Body of pancreas (tissue), 4 donors: ENCODE results near the gene UBE2A. TPM values are rescaled to one million over a fixed set of nuclear protein-coding genes. Genes with fewer than 3 reads are reported as not detected.

Source experiments
- ATAC-seq: fragments of 150-250 bp; one replicate; pipeline ENCODE4 v1.9.1; 2016
- DNase-seq, 4 donors: peaks; one replicate each; pipeline ENCODE4 v3.0.0-alpha.2; 2019
- H3K27ac ChIP-seq, 4 donors: fragments of 200-600 bp; sonication (generic); 1 replicate in 3 of 4; 2 replicates in 1 of 4; pipeline versions ENCODE4 v1.5.1 to v1.6.1; 2016 to 2019; ENCODE audit warnings: mild to moderate bottlenecking in 1 of 4, mixed read lengths in 1 of 4, moderate library complexity in 1 of 4
- H3K27me3 ChIP-seq, 2 donors: fragments of 200-600 bp; sonication (generic); one replicate each; pipeline ENCODE4 v1.6.0; 2016; ENCODE audit warnings: mild to moderate bottlenecking in 1 of 2
- H3K36me3 ChIP-seq, 2 donors: fragments of 200-600 bp; sonication (generic); replicated peaks in 1 of 2; 2 replicates each; pipeline ENCODE4 v1.5.1; 2016; ENCODE audit warnings: low read depth in 2 of 2; ENCODE audit not compliant: insufficient read depth in 1 of 2
- H3K4me1 ChIP-seq: fragments of 200-600 bp; sonication (generic); one replicate; pipeline ENCODE4 v1.6.0; 2016
- H3K4me3 ChIP-seq, 2 donors: fragments of 200-600 bp; sonication (generic); 1 replicate in 1 of 2; 2 replicates in 1 of 2; pipeline ENCODE4 v1.5.1; 2016 to 2019
- H3K9me3 ChIP-seq, 3 donors: fragments of 200-600 bp; sonication (generic); 1 replicate in 2 of 3; 2 replicates in 1 of 3; pipeline ENCODE4 v1.5.1; 2016
- CTCF ChIP-seq, 7 experiments: fragments of 450-650 bp in 4 of 7; fragments of 200-600 bp in 3 of 7; sonication (generic) in 3 of 7; IDR thresholded peaks; one replicate each; pipeline ENCODE4 v1.5.1; 2016 to 2019; ENCODE audit warnings: antibody characterized with exemption in 7 of 7
- POLR2A ChIP-seq, 3 donors: fragments of 450-650 bp; IDR thresholded peaks; one replicate each; pipeline ENCODE4 v1.6.1; 2016; ENCODE audit warnings: antibody characterized with exemption in 3 of 3, mild to moderate bottlenecking in 2 of 3
- WGBS, 2 donors: methylation state at CpG; one replicate each; pipeline ENCODE4 v1.1.5; 2017; 5-methylcytosine and 5-hydroxymethylcytosine counted together
- intact Hi-C: fragments of 100-400 bp; cut with DNase I; formaldehyde crosslinking; loops from one replicate; pipeline ENCODE4 v1.15.1; 2023
- total RNA-seq, 2 donors: library from RNA; depleted of rRNA; stranded (reverse); fragments of >200 nt; gene quantifications; one replicate each; pipeline ENCODE4 v1.1.0, GENCODE V29; 2016

The UBE2A gene
- 10 to 100 TPM; 23.1 to 35.9 TPM for total RNA-seq

- no peaks in the 10 kb centered on the region for H3K27me3 ChIP-seq
- intact Hi-C loops, result no loop called here
- H3K4me3 ChIP-seq, result peak within 1 kb of the TSS; percentile 20 to 72
- H3K9me3 ChIP-seq, result no peaks in the 10 kb centered on the region
- no peaks in the 10 kb centered on the region for H3K36me3 ChIP-seq
- H3K4me1 ChIP-seq, result peaks cover 7% of the 10 kb centered on the region
- 0% methylated on average over 8 to 36 of the region's 86 CpGs for whole genome bisulfite sequencing, 2 donors
- DNase-seq, result peak; percentile 89 to 92 (median 90)
- peak; percentile 98 for ATAC-seq
- peak within 1 kb of the TSS; percentile 65 to 93 (median 84) for H3K27ac ChIP-seq
- TF ChIP-seq POLR2A (IDR thresholded peaks at IDR 0.05) (peak; percentile 68 to 94 (median 92)), CTCF (IDR thresholded peaks at IDR 0.05) (peak in 6 of 7 experiments; percentile 14 to 32 (median 18))
Measured at GRCh38 chrX:119574394-119575266, at the start of gene UBE2A. Gene UBE2A (plus strand): TSS chrX:119574563. CDS start chrX:119574712, 149 bp downstream.

GRCh38 chrX:119529345-119530276 lies 44.8 kb upstream of the UBE2A start:
- intact Hi-C loops, result loop anchor here (10.0 kb wide), 1 partner anchor 195 kb away; no protein-coding TSS in a partner anchor
- WGBS, 2 donors, result 72 to 78% methylated on average over 8 to 9 of the region's 9 CpGs
- no peaks in the 10 kb centered on the region for H3K27me3 ChIP-seq
- no peak overlapping the region for H3K27ac ChIP-seq
- no peak overlapping the region for H3K4me3 ChIP-seq
- H3K36me3 ChIP-seq, result no peaks in the 10 kb centered on the region
- no peaks in the 10 kb centered on the region for H3K9me3 ChIP-seq
- ATAC-seq, result no peak
- DNase-seq, result no peak
- TF ChIP-seq CTCF (IDR thresholded peaks at IDR 0.05) (no peak), POLR2A (IDR thresholded peaks at IDR 0.05) (no peak)
- H3K4me1 ChIP-seq, result no peaks in the 10 kb centered on the region

GRCh38 chrX:119537487-119537886 lies 36.9 kb upstream of the UBE2A start:
- no peaks in the 10 kb centered on the region for H3K4me1 ChIP-seq
- no peak overlapping the region for H3K27ac ChIP-seq
- H3K9me3 ChIP-seq, result no peaks in the 10 kb centered on the region
- H3K4me3 ChIP-seq, result no peak overlapping the region
- no peak for TF ChIP-seq POLR2A (IDR thresholded peaks at IDR 0.05)
- TF ChIP-seq CTCF (IDR thresholded peaks at IDR 0.05), result no peak
- no peaks in the 10 kb centered on the region for H3K36me3 ChIP-seq
- DNase-seq (no peak), ATAC-seq (no peak)
- WGBS, 2 donors, result 50 to 53% methylated on average over 3 of the region's 3 CpGs
- intact Hi-C loops, result no loop called here
- H3K27me3 ChIP-seq, result no peaks in the 10 kb centered on the region

DNA sequence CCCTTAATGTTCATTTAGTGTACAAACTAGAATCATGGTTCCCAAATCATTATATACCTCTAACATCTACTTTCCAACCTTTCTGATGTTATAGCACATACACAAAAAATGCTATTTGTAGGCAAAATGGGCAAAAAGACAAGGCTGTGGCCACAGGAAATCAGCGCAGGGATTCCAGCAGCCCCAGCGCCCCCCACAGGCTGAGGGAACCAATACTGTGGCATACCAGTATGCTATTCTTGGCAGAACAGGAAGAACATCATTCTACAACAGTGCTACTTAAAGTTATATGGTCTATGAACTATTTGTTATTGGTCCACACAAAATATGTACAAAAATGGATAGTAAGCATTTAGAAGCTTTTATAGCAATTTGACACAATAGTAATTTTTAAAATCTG lies 34.5 kb upstream of the UBE2A start:
- no peaks in the 10 kb centered on the region for H3K4me1 ChIP-seq
- no peaks in the 10 kb centered on the region for H3K9me3 ChIP-seq
- no peaks in the 10 kb centered on the region for H3K27me3 ChIP-seq
- H3K36me3 ChIP-seq, result no peaks in the 10 kb centered on the region
- no peak overlapping the region for H3K4me3 ChIP-seq
- DNase-seq (no peak), ATAC-seq (no peak)
- H3K27ac ChIP-seq, result no peak overlapping the region
- TF ChIP-seq CTCF (IDR thresholded peaks at IDR 0.05), result no peak
- TF ChIP-seq POLR2A (IDR thresholded peaks at IDR 0.05), result no peak
- WGBS, 2 donors, result 42 to 44% methylated on average over 2 of the region's 2 CpGs
- intact Hi-C loops, result no loop called here
